K562 treated with DMSO at 1 percent for 4 hours (cell line): ENCODE data around the gene C1orf21. TPM values are rescaled to one million over a fixed set of nuclear protein-coding genes. Genes with fewer than 3 reads are reported as not detected.

Experiments used
- total RNA-seq: library from RNA; unstranded; fragments of 300-600 nt; gene quantifications from 2 replicates; pipeline ENCODE4 v1.2.3, GENCODE V29; 2022; ENCODE audit not compliant: insufficient read depth

The C1orf21 gene
- not detected in 2 replicates for total RNA-seq

GRCh38 chr1:184386312-184387068 is at the start of gene C1orf21:
TSS of gene C1orf21 (plus strand) at chr1:184387029. CDS start at chr1:184477510, 90,481 bp downstream.

